Measurements from ENCODE around the gene PLGRKT. TPM values are rescaled to one million over a fixed set of nuclear protein-coding genes. Genes with fewer than 3 reads are reported as not detected.

Gene PLGRKT
- total and polyA plus RNA-seq, 2 experiments from 2014 or later, result 13.1 to 31.5 TPM

DNA sequence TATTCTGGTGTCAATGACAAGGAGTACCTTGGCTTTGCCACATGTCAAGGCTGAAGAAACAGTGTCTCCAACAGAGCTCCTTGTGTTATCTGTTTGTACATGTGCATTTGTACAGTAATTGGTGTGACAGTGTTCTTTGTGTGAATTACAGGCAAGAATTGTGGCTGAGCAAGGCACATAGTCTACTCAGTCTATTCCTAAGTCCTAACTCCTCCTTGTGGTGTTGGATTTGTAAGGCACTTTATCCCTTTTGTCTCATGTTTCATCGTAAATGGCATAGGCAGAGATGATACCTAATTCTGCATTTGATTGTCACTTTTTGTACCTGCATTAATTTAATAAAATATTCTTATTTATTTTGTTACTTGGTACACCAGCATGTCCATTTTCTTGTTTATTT, 32.4 kb upstream of the PLGRKT start:
- Mint-ChIP-seq H3K36me3 (ENCODE audit: low read depth) (no peaks in the 10 kb centered on the region; the same call in 2 of the 3 replicates), H3K4me3 (no peak overlapping the region), H3K27me3 (ENCODE audit: insufficient read depth, low read depth, poor library complexity) (no peaks in the 10 kb centered on the region), H3K4me1 (no peaks in the 10 kb centered on the region; the same call in 2 of the 3 replicates), H3K27ac (no peak overlapping the region), H3K9me3 (no peaks in the 10 kb centered on the region; the same call in 2 of the 3 replicates)
- Histone ChIP-seq H3K4me3 (no peak overlapping the region), H3K4me2 (no peak overlapping the region), H3K27ac (ENCODE audit: low read depth) (no peak overlapping the region), H2AFZ (no peak overlapping the region), H3K79me2 (replicated peaks; ENCODE audit: insufficient read depth) (no peaks in the 10 kb centered on the region), H3K4me1 (ENCODE audit: insufficient read depth) (no peaks in the 10 kb centered on the region), H3F3A (replicated peaks; ENCODE audit: low read depth) (no peaks in the 10 kb centered on the region), H4K20me1 (replicated peaks; ENCODE audit: insufficient read depth) (no peaks in the 10 kb centered on the region), H3K36me3 (ENCODE audit: insufficient read depth) (no peaks in the 10 kb centered on the region), H3K9me2 (ENCODE audit: insufficient read depth) (no peaks in the 10 kb centered on the region), H3K27me3 (ENCODE audit: insufficient read depth) (no peaks in the 10 kb centered on the region)
- no peak for ATAC-seq
- no peak for DNase-seq (ENCODE audit: low spot score)
- TF ChIP-seq, protein P1, sequence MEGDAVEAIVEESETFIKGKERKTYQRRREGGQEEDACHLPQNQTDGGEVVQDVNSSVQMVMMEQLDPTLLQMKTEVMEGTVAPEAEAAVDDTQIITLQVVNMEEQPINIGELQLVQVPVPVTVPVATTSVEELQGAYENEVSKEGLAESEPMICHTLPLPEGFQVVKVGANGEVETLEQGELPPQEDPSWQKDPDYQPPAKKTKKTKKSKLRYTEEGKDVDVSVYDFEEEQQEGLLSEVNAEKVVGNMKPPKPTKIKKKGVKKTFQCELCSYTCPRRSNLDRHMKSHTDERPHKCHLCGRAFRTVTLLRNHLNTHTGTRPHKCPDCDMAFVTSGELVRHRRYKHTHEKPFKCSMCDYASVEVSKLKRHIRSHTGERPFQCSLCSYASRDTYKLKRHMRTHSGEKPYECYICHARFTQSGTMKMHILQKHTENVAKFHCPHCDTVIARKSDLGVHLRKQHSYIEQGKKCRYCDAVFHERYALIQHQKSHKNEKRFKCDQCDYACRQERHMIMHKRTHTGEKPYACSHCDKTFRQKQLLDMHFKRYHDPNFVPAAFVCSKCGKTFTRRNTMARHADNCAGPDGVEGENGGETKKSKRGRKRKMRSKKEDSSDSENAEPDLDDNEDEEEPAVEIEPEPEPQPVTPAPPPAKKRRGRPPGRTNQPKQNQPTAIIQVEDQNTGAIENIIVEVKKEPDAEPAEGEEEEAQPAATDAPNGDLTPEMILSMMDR (conservative IDR thresholded peaks at IDR 0.05; ENCODE audit: low read depth in 2 of 2), result 0 out of 4 replicates have a peak, but pooled peaks of 1 of the 2 experiments have one; percentile 5
- TF ChIP-seq NANOG (IDR thresholded peaks at IDR 0.05; ENCODE audit: borderline replicate concordance) (no peak), CREB1 (CRISPR knock-in tag; IDR thresholded peaks at IDR 0.05; ENCODE audit: low read depth) (no peak)
- TF ChIP-seq, protein P2, sequence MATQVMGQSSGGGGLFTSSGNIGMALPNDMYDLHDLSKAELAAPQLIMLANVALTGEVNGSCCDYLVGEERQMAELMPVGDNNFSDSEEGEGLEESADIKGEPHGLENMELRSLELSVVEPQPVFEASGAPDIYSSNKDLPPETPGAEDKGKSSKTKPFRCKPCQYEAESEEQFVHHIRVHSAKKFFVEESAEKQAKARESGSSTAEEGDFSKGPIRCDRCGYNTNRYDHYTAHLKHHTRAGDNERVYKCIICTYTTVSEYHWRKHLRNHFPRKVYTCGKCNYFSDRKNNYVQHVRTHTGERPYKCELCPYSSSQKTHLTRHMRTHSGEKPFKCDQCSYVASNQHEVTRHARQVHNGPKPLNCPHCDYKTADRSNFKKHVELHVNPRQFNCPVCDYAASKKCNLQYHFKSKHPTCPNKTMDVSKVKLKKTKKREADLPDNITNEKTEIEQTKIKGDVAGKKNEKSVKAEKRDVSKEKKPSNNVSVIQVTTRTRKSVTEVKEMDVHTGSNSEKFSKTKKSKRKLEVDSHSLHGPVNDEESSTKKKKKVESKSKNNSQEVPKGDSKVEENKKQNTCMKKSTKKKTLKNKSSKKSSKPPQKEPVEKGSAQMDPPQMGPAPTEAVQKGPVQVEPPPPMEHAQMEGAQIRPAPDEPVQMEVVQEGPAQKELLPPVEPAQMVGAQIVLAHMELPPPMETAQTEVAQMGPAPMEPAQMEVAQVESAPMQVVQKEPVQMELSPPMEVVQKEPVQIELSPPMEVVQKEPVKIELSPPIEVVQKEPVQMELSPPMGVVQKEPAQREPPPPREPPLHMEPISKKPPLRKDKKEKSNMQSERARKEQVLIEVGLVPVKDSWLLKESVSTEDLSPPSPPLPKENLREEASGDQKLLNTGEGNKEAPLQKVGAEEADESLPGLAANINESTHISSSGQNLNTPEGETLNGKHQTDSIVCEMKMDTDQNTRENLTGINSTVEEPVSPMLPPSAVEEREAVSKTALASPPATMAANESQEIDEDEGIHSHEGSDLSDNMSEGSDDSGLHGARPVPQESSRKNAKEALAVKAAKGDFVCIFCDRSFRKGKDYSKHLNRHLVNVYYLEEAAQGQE (IDR thresholded peaks at IDR 0.05; ENCODE audit: unreplicated experiment), result no peak

DNA sequence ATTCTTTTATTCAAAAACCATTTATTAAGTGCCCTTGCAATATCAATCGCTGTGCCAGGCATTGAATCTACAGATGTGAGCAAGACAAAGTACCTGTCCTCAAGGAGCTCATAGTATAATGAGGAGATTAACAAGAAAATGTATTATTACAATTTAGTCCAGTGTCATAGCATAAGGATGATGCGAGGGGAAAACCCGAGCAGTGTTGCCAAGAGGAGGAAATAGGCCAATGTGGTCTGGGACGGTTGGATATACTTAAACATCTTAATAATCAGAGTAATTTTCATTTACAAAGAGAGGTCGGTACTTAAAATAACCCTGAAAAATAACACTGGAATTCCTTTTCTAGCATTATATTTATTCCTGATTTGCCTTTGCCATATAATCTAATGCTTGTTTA, 31.1 kb upstream of the PLGRKT start:
- H3K4me3 ChIP-seq, result no peak overlapping the region
- no peaks in the 10 kb centered on the region; the same call in 2 of the 3 replicates for H3K4me1 Mint-ChIP-seq
- no peaks in the 10 kb centered on the region for H3K36me3 ChIP-seq (ENCODE audit: insufficient read depth)
- no peaks in the 10 kb centered on the region for H3K27me3 ChIP-seq (ENCODE audit: insufficient read depth)
- no peak overlapping the region for H3K4me2 ChIP-seq
- H2AFZ ChIP-seq, result no peak overlapping the region
- no peak overlapping the region for H3K27ac Mint-ChIP-seq
- ATAC-seq (no peak), DNase-seq (ENCODE audit: low spot score) (no peak)
- no peaks in the 10 kb centered on the region for H3K27me3 Mint-ChIP-seq (ENCODE audit: insufficient read depth, low read depth, poor library complexity)
- H3K4me1 ChIP-seq (ENCODE audit: insufficient read depth), result no peaks in the 10 kb centered on the region
- H3K36me3 Mint-ChIP-seq (ENCODE audit: low read depth), result no peaks in the 10 kb centered on the region
- no peaks in the 10 kb centered on the region for H3K79me2 ChIP-seq (replicated peaks; ENCODE audit: insufficient read depth)
- no peaks in the 10 kb centered on the region for H4K20me1 ChIP-seq (replicated peaks; ENCODE audit: insufficient read depth)
- no peaks in the 10 kb centered on the region for H3K9me3 Mint-ChIP-seq
- no peak overlapping the region for H3K4me3 Mint-ChIP-seq
- H3K27ac ChIP-seq (ENCODE audit: low read depth), result no peak overlapping the region
- no peaks in the 10 kb centered on the region for H3F3A ChIP-seq (replicated peaks; ENCODE audit: low read depth)
- no peaks in the 10 kb centered on the region for H3K9me2 ChIP-seq (ENCODE audit: insufficient read depth)
- TF ChIP-seq, protein P3, sequence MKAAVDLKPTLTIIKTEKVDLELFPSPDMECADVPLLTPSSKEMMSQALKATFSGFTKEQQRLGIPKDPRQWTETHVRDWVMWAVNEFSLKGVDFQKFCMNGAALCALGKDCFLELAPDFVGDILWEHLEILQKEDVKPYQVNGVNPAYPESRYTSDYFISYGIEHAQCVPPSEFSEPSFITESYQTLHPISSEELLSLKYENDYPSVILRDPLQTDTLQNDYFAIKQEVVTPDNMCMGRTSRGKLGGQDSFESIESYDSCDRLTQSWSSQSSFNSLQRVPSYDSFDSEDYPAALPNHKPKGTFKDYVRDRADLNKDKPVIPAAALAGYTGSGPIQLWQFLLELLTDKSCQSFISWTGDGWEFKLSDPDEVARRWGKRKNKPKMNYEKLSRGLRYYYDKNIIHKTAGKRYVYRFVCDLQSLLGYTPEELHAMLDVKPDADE (IDR thresholded peaks at IDR 0.05), result no peak
- TF ChIP-seq, protein P2 (IDR thresholded peaks at IDR 0.05; ENCODE audit: unreplicated experiment), result no peak
- TF ChIP-seq EZH2 (IDR thresholded peaks at IDR 0.05; ENCODE audit: low read depth, unreplicated experiment), result no peak
- no peak for TF ChIP-seq ZNF331 (CRISPR knock-in tag; IDR thresholded peaks at IDR 0.05; ENCODE audit: low read depth)
